Esophagus muscularis mucosa (tissue), 3 donors: Measurements from ENCODE around the gene GNPAT.

ENCODE experiments used
- POLR2A ChIP-seq: fragments of 450-650 bp; IDR thresholded peaks from one replicate; pipeline ENCODE4 v1.6.1; 2017; ENCODE audit warnings: antibody characterized with exemption, moderate library complexity, mild to moderate bottlenecking, low read depth
- POLR2AphosphoS5 ChIP-seq, 2 donors: sonication (generic); formaldehyde crosslinking; IDR thresholded peaks; one replicate each; pipeline ENCODE4 v1.6.1; 2017; ENCODE audit warnings: antibody characterized with exemption in 2 of 2
- TF ChIP-seq, protein P1 (sequence below), 3 experiments: fragments of 200-600 bp in 2 of 3; fragments of 450-650 bp in 1 of 3; sonication (generic) in 2 of 3; IDR thresholded peaks; one replicate each; pipeline ENCODE4 v1.5.1; 2017 to 2019; ENCODE audit warnings: antibody characterized with exemption in 3 of 3, mild to moderate bottlenecking in 2 of 3, moderate library complexity in 1 of 3

DNA sequence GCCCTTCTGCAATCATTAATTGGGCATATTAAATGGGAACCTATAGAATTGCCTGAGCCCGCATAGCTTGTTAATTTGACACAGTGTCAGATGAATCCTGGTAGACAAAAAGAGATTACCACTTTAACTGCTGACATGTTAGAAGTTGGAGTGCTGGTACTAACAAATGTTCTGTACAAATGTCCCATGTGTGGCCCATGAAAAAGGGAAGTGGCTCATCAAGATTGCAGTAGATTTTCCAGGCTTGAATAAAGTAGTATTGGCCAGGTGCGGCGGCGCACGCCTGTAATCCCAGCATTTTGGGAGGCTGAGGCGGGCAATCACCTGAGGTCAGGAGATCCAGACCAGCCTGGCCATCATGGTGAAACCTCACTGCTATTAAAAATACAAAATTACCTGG, 45.6 kb downstream of the GNPAT start:
- TF ChIP-seq POLR2A (no peak), POLR2AphosphoS5 (IDR thresholded peaks at IDR 0.05) (no peak)
- TF ChIP-seq, protein P1, sequence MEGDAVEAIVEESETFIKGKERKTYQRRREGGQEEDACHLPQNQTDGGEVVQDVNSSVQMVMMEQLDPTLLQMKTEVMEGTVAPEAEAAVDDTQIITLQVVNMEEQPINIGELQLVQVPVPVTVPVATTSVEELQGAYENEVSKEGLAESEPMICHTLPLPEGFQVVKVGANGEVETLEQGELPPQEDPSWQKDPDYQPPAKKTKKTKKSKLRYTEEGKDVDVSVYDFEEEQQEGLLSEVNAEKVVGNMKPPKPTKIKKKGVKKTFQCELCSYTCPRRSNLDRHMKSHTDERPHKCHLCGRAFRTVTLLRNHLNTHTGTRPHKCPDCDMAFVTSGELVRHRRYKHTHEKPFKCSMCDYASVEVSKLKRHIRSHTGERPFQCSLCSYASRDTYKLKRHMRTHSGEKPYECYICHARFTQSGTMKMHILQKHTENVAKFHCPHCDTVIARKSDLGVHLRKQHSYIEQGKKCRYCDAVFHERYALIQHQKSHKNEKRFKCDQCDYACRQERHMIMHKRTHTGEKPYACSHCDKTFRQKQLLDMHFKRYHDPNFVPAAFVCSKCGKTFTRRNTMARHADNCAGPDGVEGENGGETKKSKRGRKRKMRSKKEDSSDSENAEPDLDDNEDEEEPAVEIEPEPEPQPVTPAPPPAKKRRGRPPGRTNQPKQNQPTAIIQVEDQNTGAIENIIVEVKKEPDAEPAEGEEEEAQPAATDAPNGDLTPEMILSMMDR (IDR thresholded peaks at IDR 0.05) = no peak
